Right kidney (tissue), 1 donor: ENCODE results near the gene HOXB2.
A peak's percentile ranks its signal among the peaks of the same experiment; 100 is the strongest.
"Not testable (repeated sequence)": the region's sequence is repeated elsewhere in the genome, so short reads cannot be mapped to it uniquely, and the experiment has no call there.

Experiments used
- DNase-seq: peaks from one replicate; pipeline ENCODE4 v3.0.0-alpha.2; 2016

Gene HOXB2

DNA sequence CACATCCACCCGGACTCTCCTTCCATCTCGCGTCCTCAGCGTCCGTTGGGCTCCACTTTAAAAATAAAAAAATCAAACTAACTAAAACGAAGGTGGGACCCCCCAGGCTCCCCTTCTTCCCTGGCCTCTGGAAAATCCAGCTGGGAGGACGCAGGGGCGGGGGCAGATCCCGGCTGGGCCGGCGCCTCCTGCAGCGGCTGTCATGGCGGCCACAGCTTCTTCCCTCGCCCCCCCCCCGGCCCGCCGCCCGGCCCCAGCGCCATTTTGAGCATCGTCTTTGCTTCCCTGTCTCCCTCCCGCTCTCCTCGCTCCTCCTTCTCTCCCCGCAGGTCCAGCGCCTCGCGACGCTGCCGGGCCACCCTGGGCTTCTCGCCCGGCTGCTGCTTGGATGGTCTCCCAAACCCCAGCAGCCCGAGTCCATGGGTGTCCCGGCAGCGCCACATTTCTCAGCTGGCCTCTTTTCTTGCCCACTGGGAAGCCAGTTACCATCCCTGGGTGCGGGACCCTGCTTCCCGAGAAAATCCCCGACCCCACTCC lies 3.3 kb downstream of the HOXB2 start:
- peak; percentile 93 for DNase-seq

GRCh38 chr17:48541036-48541576 lies 3.8 kb downstream of the HOXB2 start:
- DNase-seq: no peak

DNA sequence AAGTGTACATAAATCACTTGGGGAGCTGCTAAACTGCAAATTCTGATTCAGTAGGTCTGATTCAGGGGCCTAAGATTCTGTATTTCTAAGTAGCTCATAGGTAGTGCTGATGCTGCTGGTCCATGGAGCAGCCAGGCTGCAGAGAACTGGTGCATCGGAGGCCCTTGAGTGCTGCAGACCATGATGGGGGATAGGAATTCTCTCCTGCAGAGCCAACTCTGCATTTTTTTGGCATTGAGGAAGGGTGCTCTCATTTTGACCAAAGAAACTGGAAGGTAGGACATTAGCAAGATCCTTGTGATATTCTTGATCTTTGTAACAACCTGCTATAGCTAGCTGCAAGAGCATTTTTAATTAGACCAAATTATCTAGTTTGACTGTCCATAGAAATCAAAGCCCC lies 4.7 kb downstream of the HOXB2 start:
- DNase-seq: peak; percentile 44

- peak; percentile 40 for DNase-seq
Measured at GRCh38 chr17:48539177-48539576, 5.7 kb downstream of the HOXB2 start.

DNA sequence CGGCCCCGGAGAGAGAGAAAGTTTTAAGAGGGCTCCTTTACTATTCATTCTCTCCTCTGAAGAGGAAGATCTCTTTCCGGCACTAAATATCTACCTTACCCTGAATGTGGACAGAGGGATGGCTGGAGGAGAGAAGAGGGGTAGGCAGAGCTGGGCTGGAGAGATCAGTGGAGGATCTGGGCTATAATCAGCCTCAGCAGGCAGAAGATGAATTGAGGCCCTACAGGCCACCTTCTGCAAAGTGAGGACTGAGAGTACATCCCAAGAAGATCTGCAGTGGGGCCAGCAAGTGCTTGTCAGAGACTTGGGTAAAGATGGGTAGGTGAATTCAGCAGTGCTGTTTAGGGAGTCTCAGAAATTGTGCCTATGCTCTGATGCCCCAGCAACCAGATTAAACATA lies 7.6 kb downstream of the HOXB2 start:
- DNase-seq: no peak

DNA sequence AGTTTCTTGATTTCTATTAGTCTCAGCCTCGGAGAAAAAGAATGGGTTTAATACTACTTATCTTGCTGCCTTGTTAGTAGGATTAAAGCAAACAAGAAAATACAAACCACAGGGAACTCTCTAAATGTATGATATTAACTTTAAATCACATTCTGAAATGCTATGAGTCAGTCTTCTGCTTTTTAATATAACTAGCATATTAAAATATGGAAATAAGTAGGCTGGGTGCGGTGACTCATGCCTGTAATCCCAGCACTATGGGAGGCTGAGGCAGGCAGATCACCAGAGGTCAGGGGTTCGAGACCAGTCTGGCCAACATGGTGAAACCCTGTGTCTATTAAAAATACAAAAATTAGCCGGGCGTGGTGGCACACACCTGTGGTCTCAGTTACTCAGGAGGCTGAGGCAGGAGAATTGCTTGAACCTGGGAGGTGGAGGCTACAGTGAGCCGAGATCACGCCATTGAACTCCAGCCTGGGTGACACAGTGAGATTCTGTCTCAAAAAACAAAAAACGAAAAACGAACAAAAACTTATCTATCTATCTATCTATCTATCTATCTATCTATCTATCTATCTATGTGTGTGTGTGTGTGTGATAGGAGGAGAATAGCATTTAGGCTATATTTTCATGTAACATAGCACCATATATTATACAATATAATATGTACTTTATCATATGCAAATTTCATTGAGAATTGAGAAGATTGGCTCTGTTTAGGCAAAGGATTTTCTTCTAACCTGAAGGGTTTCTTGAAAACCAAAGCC lies 8.9 kb downstream of the HOXB2 start:
- not testable (repeated sequence) for DNase-seq

DNA sequence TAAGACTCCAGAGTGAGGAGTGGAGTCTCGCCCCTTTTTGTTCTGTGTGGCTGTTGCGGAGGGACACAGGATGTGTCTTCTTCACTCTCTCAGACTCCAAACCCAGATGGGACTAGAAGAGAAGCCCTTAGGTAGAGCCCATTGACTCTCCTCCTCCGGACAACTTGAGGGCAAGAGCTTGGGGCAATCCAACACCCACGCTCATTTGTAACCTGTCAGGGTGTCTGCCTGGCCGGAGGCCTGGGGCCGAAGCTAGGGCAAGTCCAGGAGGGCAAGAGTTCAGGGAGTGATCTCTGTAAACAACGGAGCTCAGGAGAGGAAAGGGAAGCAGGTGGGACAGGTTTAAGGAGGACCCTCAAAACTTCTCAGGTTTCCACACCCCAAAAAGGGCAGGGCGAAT lies 12.6 kb downstream of the HOXB2 start:
- no peak for DNase-seq

- DNase-seq: no peak
Measured at GRCh38 chr17:48530887-48531272, 14.0 kb downstream of the HOXB2 start, which contains the start of gene HOXB1. Gene HOXB1 (minus strand): TSS chr17:48531011. CDS start chr17:48530904, 107 bp downstream.

GRCh38 chr17:48530208-48530886 lies 14.6 kb downstream of the HOXB2 start:
- no peak for DNase-seq

DNA sequence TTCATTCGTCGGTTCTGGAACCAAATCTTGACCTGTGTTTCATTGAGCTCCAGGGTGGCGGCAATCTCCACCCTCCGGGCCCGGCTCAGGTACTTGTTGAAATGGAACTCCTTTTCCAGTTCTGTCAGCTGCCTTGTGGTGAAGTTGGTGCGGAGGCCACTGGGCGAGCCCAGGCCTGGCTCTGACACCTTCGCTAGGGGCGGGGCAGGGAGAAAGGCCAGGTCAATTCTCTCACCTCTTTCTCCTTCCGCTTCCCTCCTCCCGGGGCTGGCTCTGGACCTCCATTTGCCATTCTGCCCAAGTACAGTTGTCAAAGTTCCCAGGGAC lies 15.3 kb downstream of the HOXB2 start:
- DNase-seq: no peak

DNA sequence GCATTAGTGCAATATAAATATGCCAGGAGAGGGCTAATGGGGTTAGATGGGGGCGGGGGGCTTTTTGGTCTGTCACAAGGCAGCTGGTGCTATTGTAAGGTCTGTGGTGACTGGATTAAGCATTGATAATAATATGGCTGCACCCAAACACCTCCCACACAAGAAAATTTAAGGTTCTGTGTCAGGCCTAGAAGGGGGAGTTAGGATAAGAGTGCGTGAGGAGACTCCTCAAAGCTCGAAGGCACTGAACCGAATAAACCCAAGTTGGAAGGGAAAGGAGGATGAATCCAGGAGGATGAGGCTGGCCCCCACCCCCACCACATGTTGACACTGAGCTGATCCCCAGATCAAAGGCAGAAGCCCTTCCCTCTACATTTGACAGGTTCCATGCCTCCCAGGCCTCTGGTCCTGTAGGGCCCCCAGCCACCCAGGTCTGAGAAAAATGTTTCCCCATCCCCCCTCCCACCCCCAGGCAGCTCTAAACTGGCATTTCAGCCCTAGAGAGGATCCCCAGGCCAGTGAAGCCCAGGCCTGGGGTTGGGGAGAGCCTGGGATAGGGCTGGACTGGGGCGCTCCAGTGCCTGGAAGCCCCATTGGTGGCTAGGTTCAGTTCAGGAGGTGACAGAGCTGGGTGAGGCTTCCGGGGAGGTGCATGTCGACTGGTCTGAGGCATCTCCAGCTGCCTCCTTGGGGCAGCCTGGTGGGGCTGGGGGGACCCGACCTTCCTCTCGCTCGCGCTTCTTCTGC lies 15.8 kb downstream of the HOXB2 start:
- DNase-seq: no peak

- peak; percentile 65 for DNase-seq
Measured at GRCh38 chr17:48528153-48528935, 16.6 kb downstream of the HOXB2 start.

DNA sequence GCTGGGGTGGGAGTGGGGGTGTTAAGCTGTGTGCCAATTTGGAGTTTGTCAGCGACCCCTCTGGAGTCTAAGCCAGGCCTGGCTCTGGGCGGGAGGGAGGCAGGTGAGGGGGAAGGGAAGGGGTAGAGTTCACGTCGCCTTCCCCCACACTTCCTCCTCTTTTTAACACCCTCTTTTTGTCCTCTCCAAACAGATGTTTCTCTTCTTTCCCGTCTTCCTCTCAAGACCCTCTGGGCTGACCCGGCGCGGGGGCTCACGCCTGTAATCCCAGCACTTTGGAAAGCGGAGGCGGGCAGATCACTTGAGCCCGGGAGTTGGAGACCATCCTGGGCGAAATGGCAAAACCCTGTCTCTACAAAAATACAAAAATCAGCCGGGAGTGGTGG lies 17.4 kb downstream of the HOXB2 start:
- peak; percentile 72 for DNase-seq

DNA sequence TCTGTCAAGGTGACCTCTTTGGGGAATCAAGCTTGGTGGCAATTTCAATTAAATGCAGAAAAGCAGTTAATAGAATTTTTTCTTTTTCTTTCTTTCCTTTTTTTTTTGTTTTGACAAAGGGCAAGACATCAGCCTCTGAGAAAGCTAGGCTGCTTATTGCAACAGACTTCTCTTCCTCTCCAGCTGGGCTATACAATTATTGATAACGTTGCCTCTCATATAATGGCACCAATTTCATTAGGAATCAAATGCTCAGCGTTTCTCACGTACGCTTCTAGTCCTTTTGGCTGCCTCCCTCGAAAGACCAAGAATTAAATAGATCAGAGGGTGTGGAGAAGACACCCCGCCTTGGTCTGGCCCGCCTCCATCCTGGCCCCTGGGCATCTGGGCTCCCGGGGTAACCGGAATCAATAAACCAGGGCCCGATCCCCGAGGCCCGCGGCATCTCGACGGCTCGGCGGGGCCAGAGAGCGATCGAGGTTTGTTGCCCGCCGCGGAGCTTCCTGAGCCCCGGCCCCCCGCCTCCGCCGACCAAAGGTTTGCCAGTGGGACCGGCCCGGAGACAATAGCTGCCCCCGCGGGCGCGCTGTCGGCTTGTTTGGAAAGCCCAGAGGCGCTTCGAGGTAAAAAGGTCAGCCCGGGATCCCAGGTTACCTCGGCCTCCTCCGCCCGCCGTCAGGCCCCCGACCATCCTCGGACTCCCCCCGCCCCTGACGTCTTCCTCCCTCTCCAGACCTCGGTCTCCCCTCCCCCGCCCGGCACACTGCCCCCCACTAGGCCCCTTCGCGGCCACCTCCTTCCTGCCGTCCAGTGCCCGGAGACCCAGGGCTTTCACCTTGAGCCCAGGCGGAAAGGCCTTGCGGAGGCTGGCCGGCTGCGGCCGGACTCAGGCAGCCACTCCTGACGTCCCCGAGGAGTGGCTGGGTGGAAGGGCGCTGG lies 18.0 kb downstream of the HOXB2 start:
- peak; percentile 59 for DNase-seq

- DNase-seq: no peak
Measured at GRCh38 chr17:48523010-48523409, 21.9 kb downstream of the HOXB2 start.

DNA sequence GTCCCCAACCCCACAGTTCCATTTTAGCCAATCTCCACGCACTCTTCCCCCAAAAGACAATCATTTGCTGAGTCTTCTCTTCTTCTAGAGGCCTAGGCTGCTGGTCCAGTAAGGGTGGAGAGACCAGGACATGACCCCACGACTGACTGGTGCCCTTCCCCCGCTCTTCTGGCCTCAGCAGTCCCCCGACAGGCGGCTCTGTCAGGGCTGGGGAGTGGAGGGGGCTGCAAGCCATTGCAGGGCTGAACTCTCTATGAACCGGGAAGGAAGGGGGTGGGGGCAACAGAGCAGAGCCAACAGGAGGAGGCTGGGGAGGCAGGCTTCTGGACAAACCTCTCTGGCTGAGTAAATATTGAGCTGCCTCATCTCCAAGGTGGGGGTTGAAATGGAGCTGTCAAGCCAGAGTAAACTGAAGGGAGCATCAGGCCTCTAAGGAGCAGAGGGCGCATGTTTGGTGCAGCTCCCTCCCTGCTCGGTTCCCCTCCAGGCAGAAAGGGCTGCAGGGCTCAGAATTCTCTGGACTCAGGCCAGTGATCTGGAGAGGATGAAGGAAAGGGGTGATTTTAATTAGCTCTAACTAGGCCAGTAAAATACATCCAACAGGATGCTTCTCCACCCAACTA lies 22.8 kb downstream of the HOXB2 start:
- DNase-seq: peak; percentile 72

GRCh38 chr17:48520631-48521079 lies 24.3 kb downstream of the HOXB2 start:
- DNase-seq: no peak

- DNase-seq: no peak
Measured at GRCh38 chr17:48519427-48519826, 25.5 kb downstream of the HOXB2 start.

- DNase-seq: no peak
Measured at GRCh38 chr17:48517478-48517877, 27.4 kb downstream of the HOXB2 start.
